H1 (cell line): Measurements from ENCODE around the gene SPEF2. TPM values are rescaled to one million over a fixed set of nuclear protein-coding genes. Genes with fewer than 3 reads are reported as not detected.

Experiments used
- CTCF ChIA-PET: fragments of 300-600 bp; sonication (Branson Sonifier 250); formaldehyde crosslinking; loops from one replicate; lab custom pipeline; 2021; ENCODE audit not compliant: partially characterized antibody; lab: Charles Lee
- POLR2A ChIA-PET: fragments of 300-600 bp; sonication (Branson Sonifier 250); formaldehyde crosslinking; loops from one replicate; lab custom pipeline; 2021; ENCODE audit warnings: inconsistent platforms; ENCODE audit not compliant: partially characterized antibody; lab: Charles Lee
- DNase-seq, 2 experiments: peaks; one replicate each; pipeline versions ENCODE4 v3.0.0 to v3.0.0-alpha.2; 2010 to 2022; ENCODE audit warnings: low spot score in 2 of 2, low read depth in 1 of 2, mixed read lengths in 1 of 2
- FAIRE-seq: peaks from 2 replicates; lab custom pipeline; 2011; peaks lifted over from hg19 to GRCh38; lab: Jason Lieb, UNC
- H2AFZ ChIP-seq: 2 replicates; pipeline ENCODE4 v1.8.1; 2012; ENCODE audit warnings: low read length, inconsistent platforms
- H2AK5ac ChIP-seq: 2 replicates; pipeline ENCODE4 v1.6.1; 2013; ENCODE audit warnings: low read depth, low read length
- H2BK120ac ChIP-seq: replicated peaks from 2 replicates; pipeline ENCODE3; 2013; ENCODE audit warnings: low read depth, low read length, inconsistent platforms
- H2BK12ac ChIP-seq: 2 replicates; pipeline ENCODE4 v1.6.1; 2013; ENCODE audit warnings: low read depth, low read length
- H2BK15ac ChIP-seq: 2 replicates; pipeline ENCODE4 v1.6.1; 2013; ENCODE audit warnings: low read length
- H2BK20ac ChIP-seq: 2 replicates; pipeline ENCODE4 v1.6.1; 2013; ENCODE audit warnings: low read length
- H2BK5ac ChIP-seq: 2 replicates; pipeline ENCODE4 v1.6.1; 2013; ENCODE audit warnings: low read depth, low read length
- H3K14ac ChIP-seq: 2 replicates; pipeline ENCODE4 v1.6.1; 2013; ENCODE audit warnings: inconsistent platforms; ENCODE audit not compliant: insufficient read length
- H3K18ac ChIP-seq: 2 replicates; pipeline ENCODE4 v1.6.1; 2013; ENCODE audit warnings: low read length; ENCODE audit errors: extremely low read depth
- H3K23ac ChIP-seq: 2 replicates; pipeline ENCODE4 v1.6.1; 2013; ENCODE audit warnings: inconsistent platforms; ENCODE audit not compliant: insufficient read length
- H3K23me2 ChIP-seq: 2 replicates; pipeline ENCODE4 v1.6.1; 2013; ENCODE audit warnings: low read depth, low read length
- H3K27ac ChIP-seq: 2 replicates; pipeline ENCODE4 v1.6.1; 2011; ENCODE audit warnings: low read depth, low read length, inconsistent platforms
- H3K27me3 ChIP-seq, 4 experiments: replicated peaks in 1 of 4; 1 replicate in 1 of 4; 2 replicates in 3 of 4; pipeline versions ENCODE4 v1.6.1 to v1.8.1; 2011 to 2013; ENCODE audit warnings: low read length in 3 of 4, mild to moderate bottlenecking in 3 of 4, inconsistent platforms in 2 of 4, mixed read lengths in 2 of 4, moderate library complexity in 1 of 4; ENCODE audit not compliant: control insufficient read depth in 3 of 4, insufficient read depth in 3 of 4; ENCODE audit errors: extremely low read depth in 1 of 4
- H3K36me3 ChIP-seq, 4 experiments: 2 replicates each; pipeline versions ENCODE4 v1.6.1 to v1.8.1; 2011 to 2013; ENCODE audit warnings: mild to moderate bottlenecking in 4 of 4, low read length in 3 of 4, moderate library complexity in 2 of 4, control low read depth in 1 of 4, inconsistent platforms in 1 of 4; ENCODE audit not compliant: insufficient read depth in 4 of 4, control insufficient read depth in 2 of 4
- H3K4ac ChIP-seq: replicated peaks from 2 replicates; pipeline ENCODE3; 2013; ENCODE audit warnings: low read length, low read depth, mixed read lengths, inconsistent platforms; ENCODE audit not compliant: insufficient read length
- H3K4me1 ChIP-seq, 4 experiments: replicated peaks in 1 of 4; 1 replicate in 1 of 4; 2 replicates in 3 of 4; pipeline versions ENCODE4 v1.6.1 to v1.8.1; 2011 to 2013; ENCODE audit warnings: low read length in 3 of 4, inconsistent platforms in 2 of 4, mixed read lengths in 1 of 4; ENCODE audit not compliant: insufficient read depth in 4 of 4, control insufficient read depth in 3 of 4
- H3K4me2 ChIP-seq, 2 experiments: 2 replicates each; pipeline versions ENCODE4 v1.6.1 to v1.8.1; 2011 to 2013; ENCODE audit warnings: low read depth in 2 of 2, low read length in 2 of 2, control low read depth in 1 of 2, inconsistent platforms in 1 of 2, mild to moderate bottlenecking in 1 of 2; ENCODE audit not compliant: insufficient read depth in 1 of 2
- H3K4me3 ChIP-seq, 4 experiments: fragments of 200-600, 300-600 bp in 1 of 4; sonication (generic), shearing (Covaris generic), sonication (Bioruptor Twin) in 1 of 4; 2 replicates each; pipeline versions ENCODE4 v1.5.1 to v1.8.1; 2011 to 2016; ENCODE audit warnings: low read length in 4 of 4, low read depth in 3 of 4, control low read depth in 2 of 4, inconsistent platforms in 2 of 4, mild to moderate bottlenecking in 2 of 4, mixed read lengths in 1 of 4, moderate library complexity in 1 of 4; ENCODE audit not compliant: insufficient read depth in 2 of 4; ENCODE audit errors: extremely low read depth in 1 of 4
- H3K56ac ChIP-seq: replicated peaks from 2 replicates; pipeline ENCODE3; 2013; ENCODE audit warnings: low read depth, mild to moderate bottlenecking, mixed read lengths, low read length, inconsistent platforms; ENCODE audit not compliant: insufficient read length
- H3K79me1 ChIP-seq: 2 replicates; pipeline ENCODE4 v1.6.1; 2013; ENCODE audit warnings: low read depth, low read length, control low read depth
- H3K79me2 ChIP-seq, 2 experiments: 2 replicates each; pipeline versions ENCODE4 v1.6.1 to v1.8.1; 2012 to 2013; ENCODE audit warnings: low read length in 2 of 2, mild to moderate bottlenecking in 2 of 2, inconsistent platforms in 1 of 2; ENCODE audit not compliant: insufficient read depth in 2 of 2, control insufficient read depth in 1 of 2
- H3K9ac ChIP-seq, 4 experiments: replicated peaks in 1 of 4; 1 replicate in 1 of 4; 2 replicates in 3 of 4; pipeline versions ENCODE4 v1.6.1 to v1.8.1; 2011 to 2013; ENCODE audit warnings: low read depth in 3 of 4, low read length in 3 of 4, control low read depth in 2 of 4, mild to moderate bottlenecking in 2 of 4, moderate library complexity in 2 of 4, inconsistent platforms in 1 of 4; ENCODE audit errors: extremely low read depth in 1 of 4
- H3K9me3 ChIP-seq, 2 experiments: 2 replicates each; pipeline versions ENCODE4 v1.6.1 to v1.8.1; 2012 to 2013; ENCODE audit warnings: mild to moderate bottlenecking in 2 of 2, moderate library complexity in 2 of 2, control low read depth in 1 of 2, inconsistent platforms in 1 of 2, low read depth in 1 of 2, low read length in 1 of 2, mixed read lengths in 1 of 2; ENCODE audit not compliant: insufficient read depth in 2 of 2
- H4K20me1 ChIP-seq, 2 experiments: replicated peaks in 1 of 2; 2 replicates each; pipeline versions ENCODE3 to v1.8.1; 2011 to 2013; ENCODE audit warnings: inconsistent platforms in 2 of 2, low read length in 2 of 2, mild to moderate bottlenecking in 1 of 2; ENCODE audit not compliant: insufficient read depth in 2 of 2, control insufficient read depth in 1 of 2
- H4K5ac ChIP-seq: 2 replicates; pipeline ENCODE4 v1.6.1; 2013; ENCODE audit warnings: low read length, low read depth, mixed read lengths, inconsistent platforms; ENCODE audit not compliant: insufficient read length
- H4K8ac ChIP-seq: 2 replicates; pipeline ENCODE4 v1.8.0; 2013; ENCODE audit warnings: mild to moderate bottlenecking, moderate library complexity, low read length, inconsistent platforms; ENCODE audit not compliant: insufficient read depth; ENCODE audit errors: extremely low read depth
- H4K91ac ChIP-seq: replicated peaks from 2 replicates; pipeline ENCODE3; 2013; ENCODE audit warnings: low read length, mixed read lengths, inconsistent platforms; ENCODE audit not compliant: insufficient read length
- EP300 ChIP-seq, 2 experiments: IDR thresholded peaks; 1 replicate in 1 of 2; 2 replicates in 1 of 2; pipeline ENCODE4 v1.6.1; 2011 to 2012; ENCODE audit warnings: low read depth in 2 of 2, low read length in 2 of 2, mild to moderate bottlenecking in 2 of 2, borderline replicate concordance in 1 of 2, inconsistent platforms in 1 of 2, moderate library complexity in 1 of 2
- MAFK ChIP-seq: IDR thresholded peaks from 2 replicates; pipeline ENCODE4 v1.6.1; 2012; ENCODE audit warnings: low read depth, mild to moderate bottlenecking, improper control_type of control experiment, low read length
- RAD21 ChIP-seq, 2 experiments: IDR thresholded peaks in 1 of 2; conservative IDR thresholded peaks in 1 of 2; 2 replicates each; pipeline ENCODE4 v1.6.1; 2011; ENCODE audit warnings: low read depth in 2 of 2, low read length in 2 of 2, improper control_type of control experiment in 1 of 2, inconsistent platforms in 1 of 2, mild to moderate bottlenecking in 1 of 2, moderate library complexity in 1 of 2
- RBBP5 ChIP-seq: IDR thresholded peaks from 2 replicates; pipeline ENCODE4 v1.7.1; 2012; ENCODE audit warnings: low read depth, mild to moderate bottlenecking, inconsistent platforms, low read length, moderate library complexity, borderline replicate concordance
- WGBS, 2 experiments: shearing (Covaris generic) in 1 of 2; methylation state at CpG; one replicate each; pipeline versions ENCODE4 v1.1.6 to v1.1.7; 2013 to 2015; ENCODE audit warnings: low lambda C conversion rate in 2 of 2, mixed read lengths in 2 of 2, inconsistent platforms in 1 of 2, low coverage in 1 of 2, missing lambda C conversion rate in 1 of 2; ENCODE audit not compliant: insufficient replicate concordance in 2 of 2, insufficient coverage in 1 of 2, insufficient read length in 1 of 2; ENCODE audit errors: extremely low coverage in 1 of 2, missing lambda C conversion rate in 1 of 2; 5-methylcytosine and 5-hydroxymethylcytosine counted together
- polyA plus RNA-seq, 7 experiments: library from polyadenylated mRNA; depleted of rRNA in 3 of 7; stranded (reverse) in 5 of 7; unstranded in 2 of 7; fragments of >200 nt in 5 of 7; fragments of 200-250 nt in 2 of 7; gene quantifications; 1 replicate in 5 of 7; 2 replicates in 1 of 7; 4 replicates in 1 of 7; pipeline versions ENCODE4 v1.2.1 to v1.2.3, GENCODE V29; 2011 to 2013; ENCODE audit warnings: missing spikeins in 2 of 7, mixed read lengths in 2 of 7
- total RNA-seq: library from RNA; stranded (reverse); fragmentation: NEBNext Ultra II Directional; extraction: Animal tissue kit (Norgen Biotek cat#: 25700); gene quantifications from 2 replicates; pipeline ENCODE4 v1.2.1, GENCODE V29; 2021
- TF ChIP-seq, protein P1 (sequence below), 3 experiments: IDR thresholded peaks; 1 replicate in 2 of 3; 2 replicates in 1 of 3; pipeline versions ENCODE4 v1.5.1 to v1.6.1; 2011; ENCODE audit warnings: low read length in 3 of 3, mild to moderate bottlenecking in 3 of 3, inconsistent platforms in 2 of 3, low read depth in 1 of 3, moderate library complexity in 1 of 3; ENCODE audit not compliant: insufficient read depth in 1 of 3; ENCODE audit errors: control extremely low read depth in 1 of 3

Gene SPEF2
- total and polyA plus RNA-seq, 2 of the 8 experiments (the other 6 are each of a cell fraction or from before 2014, with no cell fraction given), result 0.14 to 0.73 TPM

DNA sequence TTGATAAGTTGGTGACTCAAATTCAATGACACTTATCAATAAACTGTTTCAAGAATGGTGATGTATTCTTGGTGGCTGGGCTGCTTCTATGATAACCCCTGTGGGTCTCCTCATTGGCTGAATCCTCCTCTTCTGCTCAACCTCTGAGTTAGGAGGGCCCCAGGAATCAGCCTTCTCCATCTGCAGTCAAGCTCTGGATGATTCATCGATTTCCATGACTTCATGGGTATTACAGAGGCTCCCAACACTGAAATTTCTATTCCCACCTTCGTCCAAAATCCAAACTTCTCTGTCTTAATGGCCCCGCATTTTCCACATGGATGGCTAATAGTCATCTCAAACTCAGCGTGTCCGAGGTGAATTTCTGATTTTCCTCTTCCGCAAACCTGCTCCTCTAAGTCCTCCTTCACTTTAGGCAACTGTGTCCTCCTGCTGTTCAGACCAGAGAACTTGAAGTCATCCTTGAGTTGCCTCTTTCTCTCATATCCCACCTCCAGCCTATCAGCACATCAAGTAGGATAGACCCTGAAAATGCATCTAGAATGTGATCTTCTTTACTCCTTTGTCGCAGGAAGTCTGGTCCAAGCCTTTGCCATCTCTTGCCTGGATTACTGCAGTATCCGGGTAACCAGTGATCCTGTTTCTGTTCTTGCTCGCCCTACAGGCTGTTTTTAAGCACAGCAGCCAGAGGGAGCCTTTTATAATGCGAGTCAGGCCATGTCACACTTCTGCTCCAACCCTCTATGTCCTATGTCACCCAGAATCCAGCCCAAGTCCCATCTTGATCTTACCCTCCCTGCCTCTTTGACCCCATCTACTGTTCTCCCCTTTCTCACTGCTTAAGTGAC lies 197.7 kb downstream of the SPEF2 start:
- CTCF ChIA-PET, result interaction anchor here (0.9 kb wide), 2 partner anchors 11 to 12 kb away, joined by 3 read pairs; no protein-coding TSS in a partner anchor
- H2AFZ ChIP-seq, result 0 out of 2 replicates have a peak overlapping the region, but pooled peaks have one; percentile 17

More for the DNA sequence above, 197.7 kb downstream of the SPEF2 start:
- Histone ChIP-seq H3K56ac (no peak overlapping the region), H3K79me1 (no peaks in the 10 kb centered on the region), H3K4ac (no peak overlapping the region), H3K9ac (no peak overlapping the region; a peak in 1 of 7 replicates), H4K8ac (no peak overlapping the region), H3K36me3 (no peaks in the 10 kb centered on the region; a peak in 1 of 8 replicates), H3K4me1 (no peaks in the 10 kb centered on the region), H4K20me1 (no peaks in the 10 kb centered on the region), H2BK20ac (no peak overlapping the region), H3K18ac (no peak overlapping the region), H2BK12ac (no peak overlapping the region), H3K9me3 (no peaks in the 10 kb centered on the region), H2BK15ac (no peak overlapping the region), H3K79me2 (no peaks in the 10 kb centered on the region), H3K23ac (no peak overlapping the region), H2AK5ac (no peak overlapping the region), H3K4me2 (no peak overlapping the region), H3K23me2 (no peaks in the 10 kb centered on the region), H3K27ac (no peak overlapping the region), H3K4me3 (no peak overlapping the region), H4K91ac (no peak overlapping the region), H4K5ac (no peak overlapping the region), H2BK120ac (no peak overlapping the region), H2BK5ac (no peak overlapping the region), H3K27me3 (no peaks in the 10 kb centered on the region), H3K14ac (no peak overlapping the region)
- POLR2A ChIA-PET, result no interaction called here
- TF ChIP-seq RAD21 (IDR thresholded peaks at IDR 0.05 in 1 of 2, conservative IDR thresholded peaks at IDR 0.05 in 1 of 2; ENCODE audit: low read depth in 2 of 2, low read length in 2 of 2) (peak in 1 of 2 experiments; percentile 46; a peak in 2 of 4 replicates), MAFK (no peak), EP300 (IDR thresholded peaks at IDR 0.05; ENCODE audit: borderline replicate concordance in 1 of 2, low read depth in 2 of 2, low read length in 2 of 2) (no peak), RBBP5 (no peak)
- TF ChIP-seq, protein P1, sequence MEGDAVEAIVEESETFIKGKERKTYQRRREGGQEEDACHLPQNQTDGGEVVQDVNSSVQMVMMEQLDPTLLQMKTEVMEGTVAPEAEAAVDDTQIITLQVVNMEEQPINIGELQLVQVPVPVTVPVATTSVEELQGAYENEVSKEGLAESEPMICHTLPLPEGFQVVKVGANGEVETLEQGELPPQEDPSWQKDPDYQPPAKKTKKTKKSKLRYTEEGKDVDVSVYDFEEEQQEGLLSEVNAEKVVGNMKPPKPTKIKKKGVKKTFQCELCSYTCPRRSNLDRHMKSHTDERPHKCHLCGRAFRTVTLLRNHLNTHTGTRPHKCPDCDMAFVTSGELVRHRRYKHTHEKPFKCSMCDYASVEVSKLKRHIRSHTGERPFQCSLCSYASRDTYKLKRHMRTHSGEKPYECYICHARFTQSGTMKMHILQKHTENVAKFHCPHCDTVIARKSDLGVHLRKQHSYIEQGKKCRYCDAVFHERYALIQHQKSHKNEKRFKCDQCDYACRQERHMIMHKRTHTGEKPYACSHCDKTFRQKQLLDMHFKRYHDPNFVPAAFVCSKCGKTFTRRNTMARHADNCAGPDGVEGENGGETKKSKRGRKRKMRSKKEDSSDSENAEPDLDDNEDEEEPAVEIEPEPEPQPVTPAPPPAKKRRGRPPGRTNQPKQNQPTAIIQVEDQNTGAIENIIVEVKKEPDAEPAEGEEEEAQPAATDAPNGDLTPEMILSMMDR (IDR thresholded peaks at IDR 0.05; ENCODE audit: control extremely low read depth in 1 of 3, insufficient read depth in 1 of 3, low read depth in 1 of 3, low read length in 3 of 3), result peak; percentile 3 to 63 (median 54)
- DNase-seq, result no peak
- peak; percentile 76 for FAIRE-seq
- WGBS, 2 experiments, result 81% methylated on average over 10 of the region's 10 CpGs; no CpG with 5 or more reads in 1 of the 2 experiments
